ENCODE data around the gene IZUMO4.

GRCh38 chr19:2132191-2132590 lies 35.5 kb downstream of the IZUMO4 start:
- no peak for TF ChIP-seq TAF1 (IDR thresholded peaks at IDR 0.05; ENCODE audit: borderline replicate concordance, insufficient read depth, low read length)
- TF ChIP-seq FOXP2 (optimal IDR thresholded peaks at IDR 0.05; ENCODE audit: borderline replicate concordance, extremely low read depth, extremely low read length, insufficient read depth) = no peak
- TF ChIP-seq SIN3A (IDR thresholded peaks at IDR 0.05; ENCODE audit: borderline replicate concordance, insufficient read depth, low read length) = no peak
- TF ChIP-seq POLR2AphosphoS5 (IDR thresholded peaks at IDR 0.05; ENCODE audit: low read depth, low read length) = no peak
